GM19023 (cell line): ENCODE results near the gene ZNF423.
A peak's percentile ranks its signal among the peaks of the same experiment; 100 is the strongest.

Experiments used
- ATAC-seq: cut with Tn5 transposase; IDR thresholded peaks from one replicate; pipeline ENCODE4 v1.9.1; 2021; ENCODE audit warnings: mild to moderate bottlenecking, moderate library complexity; ENCODE audit not compliant: unreplicated experiment

The ZNF423 gene

DNA sequence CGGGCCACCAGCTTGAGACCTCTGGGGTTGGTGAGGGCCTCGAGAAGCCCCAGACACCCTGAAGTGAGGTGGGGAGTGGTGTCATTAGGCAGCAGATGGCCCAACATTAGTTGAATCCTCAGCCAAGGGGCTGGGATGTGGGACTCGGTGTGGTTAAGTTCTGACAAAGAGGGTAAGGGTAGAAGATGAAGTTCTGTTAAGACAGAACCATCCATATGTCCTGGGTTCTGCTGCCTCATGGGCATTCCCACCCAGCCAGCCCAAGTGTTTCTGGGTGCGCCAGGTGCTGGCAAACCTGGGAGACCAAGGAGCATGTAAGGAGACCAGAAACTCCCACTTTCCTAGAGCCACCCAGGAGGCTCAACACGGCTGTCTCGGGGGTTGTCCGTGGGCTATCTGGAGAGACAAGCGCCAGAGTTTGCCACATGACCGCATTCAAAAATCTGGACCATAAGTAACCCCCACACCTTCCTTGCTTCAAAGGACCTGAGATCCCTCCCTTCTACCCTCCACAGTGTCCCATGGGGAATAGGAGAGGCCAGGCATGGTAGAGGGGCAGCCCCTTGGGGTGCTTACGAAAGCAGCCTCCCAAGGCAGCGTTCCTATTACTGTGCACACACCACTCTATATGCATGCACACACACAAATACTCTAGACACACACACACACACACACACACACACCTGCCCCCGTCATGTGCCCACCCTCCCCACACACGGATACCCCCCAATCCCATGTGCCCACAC is 353.6 kb downstream of the ZNF423 start:
- ATAC-seq = no peak

DNA sequence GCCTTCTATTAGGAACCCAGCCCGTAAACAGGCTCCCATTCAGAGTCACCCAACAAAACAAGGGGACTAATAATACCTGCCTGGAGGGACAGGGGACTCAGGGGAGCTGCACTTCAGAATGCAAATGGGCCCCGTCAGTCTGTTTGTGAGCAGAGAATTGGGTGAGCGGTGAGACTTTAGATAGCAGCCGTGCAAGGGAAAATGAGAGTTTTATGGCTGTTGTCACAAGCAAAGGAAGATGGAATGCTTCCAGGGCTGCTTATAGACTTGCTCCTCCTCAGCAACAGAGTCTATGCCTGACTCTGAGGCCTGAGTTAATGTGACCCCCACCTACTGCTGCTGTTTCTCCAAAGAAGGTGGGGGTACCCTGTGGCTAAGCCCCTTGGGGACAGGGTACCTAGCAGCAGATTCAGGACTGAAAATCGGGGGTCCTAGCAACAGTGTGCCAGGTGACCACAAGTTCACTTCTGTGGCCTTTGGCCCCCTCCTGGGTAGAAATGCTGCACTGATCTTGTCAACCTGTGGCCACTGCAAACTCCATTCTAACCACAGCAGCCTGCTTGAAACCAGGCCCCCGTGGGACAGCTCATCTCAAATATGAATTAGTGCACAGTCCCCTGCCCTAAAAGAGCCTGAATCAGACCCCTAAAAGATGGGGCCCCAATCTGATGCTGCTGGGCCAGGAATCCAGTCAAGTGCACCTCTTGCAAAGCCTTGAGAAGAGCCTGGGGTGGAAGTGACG is 355.9 kb downstream of the ZNF423 start:
- ATAC-seq = no peak

DNA sequence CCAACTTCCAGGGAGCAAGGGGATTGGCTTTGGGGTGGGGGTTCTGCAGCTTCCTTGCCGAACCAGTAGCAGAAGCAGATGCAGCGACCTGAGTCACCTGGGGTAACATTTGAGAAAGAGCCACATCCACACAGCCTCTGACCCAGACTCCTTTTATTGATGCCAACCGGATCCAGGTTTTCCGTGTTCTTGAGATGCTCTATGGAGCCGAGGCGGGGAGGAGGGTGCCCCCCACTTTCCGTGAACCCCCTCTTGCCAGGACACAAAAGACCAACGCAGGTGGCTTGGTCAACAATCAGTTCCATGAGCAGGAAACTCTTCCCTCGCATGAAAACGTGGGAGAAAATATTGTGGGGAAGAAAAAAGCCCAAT is 356.5 kb downstream of the ZNF423 start:
- ATAC-seq = no peak

DNA sequence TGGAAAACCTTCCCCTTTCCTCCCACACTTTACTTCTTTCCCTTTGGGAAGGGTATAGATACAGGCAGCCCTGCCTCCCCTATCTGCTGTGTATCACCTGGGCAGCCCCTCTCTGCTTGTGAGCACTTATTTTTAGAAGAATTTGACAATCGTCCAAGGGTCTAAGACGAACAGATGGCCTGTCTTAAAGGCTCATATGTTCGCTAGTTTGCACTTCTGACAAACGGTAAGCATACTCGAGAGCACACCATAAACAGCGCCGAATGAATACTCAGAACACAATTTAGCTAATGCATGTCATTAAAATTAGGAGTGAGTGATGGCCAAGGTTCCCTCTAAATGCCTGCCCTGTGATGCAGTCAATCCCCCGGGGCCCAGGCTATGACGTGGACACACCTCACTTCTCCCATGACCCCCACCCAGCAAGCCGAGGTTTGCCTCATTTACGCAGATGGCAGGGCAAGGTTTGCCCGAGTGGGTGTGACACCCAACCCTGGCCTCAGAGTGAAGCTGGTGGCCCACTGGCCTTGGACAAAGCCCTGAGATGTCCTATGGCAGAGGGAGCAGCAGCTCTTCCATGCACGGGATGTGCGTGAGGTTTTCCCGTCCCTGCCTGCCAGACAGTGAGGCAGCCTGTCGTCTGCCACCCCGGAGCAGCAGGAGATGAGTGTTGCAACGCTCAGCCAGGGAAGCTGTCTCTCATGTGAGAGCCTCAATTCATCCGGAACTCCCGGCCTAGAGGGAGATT is 357.1 kb downstream of the ZNF423 start:
- ATAC-seq = no peak

DNA sequence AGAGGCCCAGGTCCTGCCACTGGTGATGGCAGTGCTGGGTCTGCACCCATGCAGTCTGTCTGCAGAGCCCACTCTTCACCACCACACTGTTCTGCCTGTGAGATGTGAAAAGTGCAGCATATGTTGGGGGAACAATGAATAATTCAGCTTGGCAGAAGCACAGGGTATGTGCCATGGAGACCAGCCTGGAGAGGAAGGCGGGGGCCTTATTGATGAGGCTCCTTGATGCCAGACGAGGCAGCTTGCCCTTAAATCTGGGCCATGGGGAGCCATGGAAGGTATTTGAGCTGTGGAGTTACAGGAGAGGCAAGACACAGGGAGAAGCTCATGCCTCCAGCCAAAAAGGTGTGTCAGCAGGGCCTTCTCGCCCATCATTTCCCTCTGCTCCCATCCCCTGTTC is 357.6 kb downstream of the ZNF423 start:
- no peak for ATAC-seq

DNA sequence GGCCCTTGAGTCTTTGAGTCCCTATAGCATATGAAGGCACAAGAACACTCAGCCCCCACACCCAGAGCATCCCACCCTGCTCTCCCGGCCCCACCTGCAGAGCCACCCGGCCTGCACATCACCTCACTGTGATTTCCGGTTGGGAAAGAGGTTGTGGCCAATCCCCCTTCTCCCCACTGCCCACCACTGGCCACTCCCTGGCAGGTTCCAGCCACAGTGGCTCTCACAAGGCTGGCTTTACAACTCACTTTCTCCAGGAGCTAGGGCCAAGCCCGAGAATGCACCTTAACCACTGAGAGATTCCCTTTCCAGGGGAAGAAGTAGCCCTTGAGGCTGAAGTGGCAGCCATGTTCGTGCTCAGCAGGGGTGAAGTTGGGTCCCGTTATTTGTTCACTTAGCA is 358.4 kb downstream of the ZNF423 start:
- ATAC-seq = no peak

DNA sequence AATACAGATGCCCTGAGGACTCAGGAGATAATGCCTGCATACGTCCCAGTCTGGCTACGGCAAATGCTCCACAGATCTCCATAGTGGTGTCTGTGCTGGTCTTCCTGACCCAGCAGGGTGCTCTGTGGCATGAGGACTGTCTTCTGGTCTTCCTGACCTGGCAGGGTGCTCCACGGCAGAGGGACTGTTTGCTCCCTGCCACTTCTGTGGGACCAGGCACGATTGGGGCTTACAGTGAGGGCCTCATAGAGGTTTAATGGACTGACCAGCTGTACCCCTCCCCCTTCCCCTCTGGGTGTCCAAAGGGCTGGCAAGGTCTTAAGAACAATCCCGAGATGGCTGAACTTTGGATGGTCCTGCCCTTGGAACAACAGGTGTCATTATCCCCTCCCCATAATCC is 359.3 kb downstream of the ZNF423 start:
- ATAC-seq = no peak

DNA sequence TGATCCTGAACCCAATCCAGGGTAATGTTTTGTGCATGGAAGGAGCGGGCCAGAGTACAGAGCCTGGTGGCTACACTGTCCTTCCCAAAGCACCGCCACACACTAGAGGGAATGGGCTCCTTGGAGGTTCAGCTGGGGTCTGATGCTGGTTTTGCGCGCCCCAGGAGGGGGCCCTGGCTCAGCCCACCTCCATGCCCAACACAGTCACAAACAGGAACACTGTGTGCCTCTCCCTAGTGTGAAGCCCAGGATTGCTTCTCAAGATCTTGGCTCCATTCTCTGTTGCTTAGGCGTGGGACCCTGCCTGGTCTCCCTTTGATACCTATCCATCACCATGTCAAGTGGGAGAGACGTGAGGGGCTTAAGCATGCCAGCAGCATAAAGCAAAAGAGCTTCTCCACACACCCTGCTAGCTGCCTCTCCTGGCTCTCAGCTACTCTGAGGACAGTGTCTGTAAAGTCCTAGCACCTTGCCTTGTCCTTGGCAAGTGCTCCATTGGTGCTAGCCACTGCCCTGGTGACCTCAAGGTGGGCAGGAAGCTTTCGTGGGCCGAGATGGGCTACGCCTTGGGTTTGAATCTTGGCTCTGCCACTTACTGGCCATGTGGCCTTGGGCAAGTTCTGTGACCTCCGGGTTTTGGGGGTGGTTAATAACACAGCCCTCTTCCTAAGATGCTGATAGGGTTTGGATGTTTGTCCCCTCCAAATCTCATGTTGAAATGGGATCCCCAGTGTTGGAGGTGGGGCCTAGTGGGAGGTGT is 360.1 kb downstream of the ZNF423 start:
- ATAC-seq = no peak

DNA sequence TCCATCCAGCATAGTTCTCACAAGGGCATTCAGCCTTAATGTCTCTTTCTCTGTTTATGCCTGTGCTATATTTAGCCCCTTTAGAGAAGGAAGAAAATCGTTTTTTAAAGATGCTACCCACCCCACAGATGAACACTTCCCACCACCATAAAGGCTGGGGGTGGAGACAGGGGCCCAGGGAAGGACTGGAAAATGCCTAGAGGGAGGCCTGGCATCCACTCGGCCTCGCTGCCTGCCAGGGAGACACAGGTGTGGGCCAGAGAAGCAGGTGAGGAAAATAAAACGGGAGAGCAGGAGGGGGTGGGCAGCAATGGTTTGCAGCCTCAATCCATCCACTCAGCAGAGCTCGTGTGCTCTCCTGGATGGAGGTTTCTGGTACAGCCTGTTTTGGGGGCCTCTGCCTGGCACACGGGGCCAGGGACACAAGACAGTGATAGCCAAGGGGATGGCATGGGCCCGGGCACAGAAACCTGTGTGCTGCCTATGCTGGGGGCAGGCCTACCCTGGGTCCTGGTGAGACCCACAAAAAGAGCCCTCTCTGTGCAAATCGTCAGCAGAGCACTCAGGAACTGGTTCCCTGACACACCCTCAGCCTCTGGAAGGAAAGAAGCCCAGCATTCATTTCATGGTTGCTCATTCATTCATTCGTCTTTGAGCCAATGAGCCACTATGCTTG is 360.9 kb downstream of the ZNF423 start:
- no peak for ATAC-seq

DNA sequence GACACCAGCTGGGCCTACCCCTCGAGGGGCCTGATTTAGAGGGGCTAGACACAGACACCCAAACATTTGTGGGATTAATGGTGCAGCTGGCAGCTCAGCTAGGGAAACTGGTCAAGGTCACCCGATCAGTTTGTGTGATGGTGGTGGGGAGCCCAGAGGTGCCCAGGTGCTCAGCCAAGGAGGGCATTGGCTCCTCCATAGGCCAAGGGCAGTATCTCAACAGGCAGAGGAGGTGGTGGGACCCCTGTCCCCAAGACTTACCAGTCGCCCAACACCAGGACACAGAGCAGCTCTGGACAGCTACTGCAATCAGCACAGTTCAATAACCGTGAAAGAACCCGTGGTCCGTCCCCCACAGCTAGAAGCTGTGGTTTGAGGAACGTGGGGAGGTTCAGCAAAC is 361.4 kb downstream of the ZNF423 start:
- ATAC-seq = no peak

DNA sequence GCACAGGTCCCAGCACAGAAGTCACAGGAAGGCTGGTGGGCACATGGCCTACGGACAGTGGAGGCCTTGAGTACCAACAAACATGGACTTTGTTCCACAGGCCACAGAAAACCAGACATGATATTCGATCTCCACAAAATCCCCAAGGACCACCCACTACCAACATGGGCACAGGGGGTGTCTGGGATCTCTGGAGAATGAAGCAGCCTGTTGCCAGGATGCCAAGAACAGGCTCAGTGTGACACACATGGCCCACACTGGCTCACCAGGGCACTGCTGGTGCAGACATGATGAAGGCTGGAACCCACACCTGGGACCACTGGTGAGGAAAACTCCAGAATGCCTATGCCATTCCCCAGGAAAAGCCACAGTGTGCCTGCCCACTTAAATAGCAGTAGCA is 362.1 kb downstream of the ZNF423 start:
- ATAC-seq = no peak

DNA sequence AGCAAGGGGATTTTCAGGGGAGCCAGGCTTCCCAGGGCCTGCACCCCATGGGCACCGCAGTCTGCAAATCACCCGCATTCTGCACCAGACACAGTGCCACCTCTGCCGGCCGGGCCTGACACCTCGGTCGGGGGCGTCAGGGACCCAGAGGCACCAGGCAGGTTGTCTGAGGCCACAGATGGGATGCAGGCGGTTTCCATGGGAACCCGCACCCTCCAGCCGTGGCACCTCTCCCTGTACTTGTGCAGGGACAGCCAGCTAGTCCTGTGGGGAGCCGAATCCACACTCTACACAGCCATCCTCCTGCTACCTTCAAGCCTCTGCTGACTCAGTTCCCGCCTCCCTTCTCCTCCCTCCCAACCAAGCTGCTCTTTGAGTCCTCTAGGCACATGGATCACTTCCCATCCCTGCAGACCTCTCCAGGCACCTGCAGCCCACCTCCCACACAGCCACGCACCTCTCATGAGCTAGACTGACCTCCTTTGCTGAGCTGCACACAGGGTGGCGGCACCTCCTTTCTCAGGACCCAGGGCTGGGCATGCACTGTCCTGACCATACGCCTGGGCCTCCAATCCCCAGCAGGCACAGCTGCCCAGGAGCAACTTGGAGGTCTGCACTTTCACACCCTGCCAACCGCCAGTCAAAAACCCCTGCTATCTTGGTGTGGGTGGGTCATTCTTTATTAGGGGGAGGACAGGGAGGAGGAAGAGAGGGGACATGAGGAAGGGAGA is 362.9 kb downstream of the ZNF423 start:
- no peak for ATAC-seq

DNA sequence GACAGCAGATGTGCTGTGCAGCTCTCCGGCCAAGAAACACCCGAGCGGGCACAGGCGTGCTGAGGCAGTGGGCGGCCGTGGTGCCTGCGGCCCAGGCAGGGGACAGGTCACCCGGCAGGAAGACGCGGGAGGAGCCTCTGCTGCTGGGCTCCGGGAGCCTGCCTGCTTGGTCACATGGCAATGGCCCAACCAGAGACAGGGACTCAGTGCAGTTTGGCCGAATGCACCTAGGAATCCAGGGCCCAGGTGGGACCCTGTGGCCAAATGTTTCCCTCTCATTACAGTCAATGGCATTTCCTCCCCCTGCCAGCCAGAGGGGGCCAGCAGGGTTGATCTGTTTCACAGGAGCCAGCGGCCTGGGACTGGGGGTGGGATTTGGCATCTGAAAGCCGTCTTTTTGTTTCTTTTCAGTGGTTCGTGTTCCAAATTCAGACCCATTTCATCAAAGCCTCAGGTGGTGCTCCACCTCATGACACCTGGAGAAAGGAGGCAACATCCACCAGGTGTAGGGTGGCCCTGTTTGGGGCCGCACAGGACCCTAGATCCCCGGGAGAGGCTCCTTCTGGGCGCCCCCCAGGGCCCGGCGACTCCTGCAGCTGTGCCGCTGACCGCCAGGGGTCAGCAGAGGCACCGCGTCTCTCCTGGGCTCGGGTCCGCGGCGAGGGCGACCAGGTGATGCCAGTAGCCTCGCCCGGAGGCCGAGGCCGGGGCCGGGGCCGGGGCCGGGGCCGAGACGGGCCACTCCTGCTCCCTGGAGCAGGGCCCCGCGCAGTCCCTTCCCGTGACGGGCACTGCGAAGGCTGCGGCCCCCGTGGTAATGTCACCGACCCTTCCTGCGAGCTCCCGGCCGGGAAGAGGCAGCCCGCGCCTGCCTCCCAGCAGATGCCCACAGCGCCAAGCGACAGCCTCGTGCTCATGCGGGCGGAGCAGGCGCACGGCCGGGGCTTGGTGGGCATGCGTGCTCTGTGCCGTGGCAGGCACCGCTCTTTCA is 363.8 kb downstream of the ZNF423 start:
- ATAC-seq = peak; percentile 59

DNA sequence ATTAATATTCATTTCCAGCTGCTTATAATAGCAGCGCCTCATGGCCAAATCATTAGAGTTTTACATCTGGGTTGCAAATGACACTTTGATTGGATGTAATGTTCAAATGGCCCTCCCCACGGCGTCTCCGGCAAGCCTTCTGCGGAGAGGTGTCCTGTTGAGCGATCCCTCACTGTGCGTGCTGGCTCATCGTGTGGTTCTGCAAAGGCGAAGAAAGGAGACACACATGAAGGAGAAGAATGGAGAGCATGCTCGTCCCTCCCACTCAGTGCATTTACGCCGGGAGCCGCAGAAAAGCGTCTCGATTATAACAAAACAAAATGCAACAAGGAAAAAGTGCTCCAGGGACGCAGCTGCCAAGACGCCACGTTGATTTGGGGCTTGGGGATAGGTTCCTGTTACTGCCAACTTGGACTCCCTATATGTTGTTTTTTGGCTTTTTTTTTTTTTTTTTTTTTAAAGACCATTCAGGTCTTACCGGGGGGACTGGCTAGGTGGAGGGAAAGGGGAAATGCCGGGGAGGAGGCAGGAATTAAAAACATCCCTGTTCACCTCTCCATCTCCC is 364.7 kb downstream of the ZNF423 start:
- ATAC-seq = no peak

DNA sequence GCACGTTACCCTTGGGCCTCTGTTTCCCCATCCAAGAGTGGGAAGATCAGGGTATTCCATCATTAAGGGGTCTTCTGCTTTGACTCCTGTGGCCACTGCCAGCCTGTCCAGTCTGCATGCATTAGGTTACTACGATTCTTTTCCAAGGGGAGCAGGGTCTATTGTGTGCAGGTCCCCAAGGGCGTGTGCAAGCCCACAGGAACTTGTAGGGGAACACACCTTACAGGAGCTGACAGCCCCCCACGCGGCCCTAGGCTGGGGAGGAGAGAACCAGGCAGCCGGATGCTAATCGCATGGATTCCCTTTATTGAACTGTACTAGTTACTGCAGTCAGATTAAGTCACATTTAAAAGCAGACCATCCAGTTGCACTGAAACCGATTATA is 365.6 kb downstream of the ZNF423 start:
- no peak for ATAC-seq

DNA sequence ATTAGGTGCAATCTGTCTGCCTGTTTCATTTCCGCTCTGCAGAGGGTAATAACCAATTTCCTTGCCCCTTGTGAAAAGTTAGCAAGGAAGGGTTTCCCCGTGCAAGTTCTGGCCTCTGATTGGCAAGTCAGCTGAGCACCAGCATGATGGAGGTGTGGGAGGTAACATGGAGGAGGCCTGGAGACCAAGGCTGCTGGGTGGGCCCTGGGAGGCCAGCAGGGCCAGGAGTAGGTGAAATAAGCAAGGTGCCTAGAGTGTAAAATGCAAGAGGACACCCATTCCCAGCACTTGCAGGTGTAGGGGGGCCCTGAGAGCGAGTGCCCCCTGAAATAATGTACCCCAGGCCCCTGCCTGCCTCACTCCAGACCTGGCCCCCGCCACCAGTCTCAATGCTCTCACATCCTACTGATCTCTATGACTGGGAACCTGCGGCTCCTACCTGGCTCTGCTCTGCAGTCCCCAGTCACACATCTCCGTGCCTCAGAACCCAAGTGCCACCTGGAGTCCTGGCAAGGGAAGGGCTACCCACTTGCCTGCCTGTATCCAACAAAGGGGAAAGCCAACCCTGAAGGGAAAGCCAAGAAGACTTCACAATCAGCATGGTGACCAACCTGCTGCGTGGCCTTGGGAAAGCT is 366.1 kb downstream of the ZNF423 start:
- ATAC-seq = no peak

DNA sequence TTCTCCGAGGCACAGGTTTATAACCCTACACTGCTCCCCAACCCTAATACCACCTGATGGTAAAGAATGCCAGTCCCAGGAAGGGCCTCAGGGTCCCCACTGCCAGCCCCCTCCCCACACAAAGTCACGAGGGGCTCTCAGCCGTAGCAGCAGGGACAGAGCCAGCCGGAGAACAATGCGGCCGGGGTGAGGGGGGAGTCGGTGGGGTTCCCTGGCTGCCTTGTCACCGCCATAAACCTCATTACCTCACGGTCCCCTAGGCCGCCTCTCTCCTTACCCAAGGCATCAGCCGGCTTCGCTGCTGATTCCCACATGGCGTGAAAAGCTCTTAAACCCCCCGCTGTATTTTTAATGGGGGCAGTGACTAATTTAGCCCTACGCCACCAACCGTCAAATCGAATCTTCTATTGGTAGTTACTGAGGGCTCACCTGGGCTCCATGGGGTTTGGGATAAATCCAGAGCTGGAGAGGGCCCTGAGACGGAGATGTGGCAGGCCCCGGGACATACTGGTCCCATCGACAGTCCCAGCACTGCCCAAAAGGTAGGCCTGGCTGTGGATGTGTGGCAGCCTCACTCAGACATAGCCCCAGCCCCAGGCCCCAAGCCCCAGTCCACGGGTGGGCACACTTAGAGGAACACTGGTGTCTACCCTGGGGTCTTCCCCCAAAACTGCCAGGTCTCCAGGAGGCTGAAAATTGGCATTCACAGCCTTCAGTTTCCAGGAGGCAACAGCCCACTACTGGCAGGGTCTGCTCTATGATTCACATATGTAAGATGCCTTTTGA is 367.0 kb downstream of the ZNF423 start:
- no peak for ATAC-seq
